K562 (cell line): ENCODE measurements around the gene IRF4. TPM values are rescaled to one million over a fixed set of nuclear protein-coding genes. Genes with fewer than 3 reads are reported as not detected.

Experiments used
- ATAC-seq: fragments of 200-7000 bp; cut with Tn5 transposase; 3 replicates; pipeline ENCODE4 v1.9.1; 2020; ENCODE audit warnings: moderate library complexity
- BruUV-seq: library from RNA; stranded (reverse); fragments of 400-500 nt; replicated peaks from 2 replicates; lab custom pipeline; 2021; lab: Mats Ljungman, UMichigan
- CTCF ChIA-PET: fragments of 300-600 bp; formaldehyde crosslinking; extraction: SDS; loops from one replicate; lab custom pipeline; 2021; ENCODE audit warnings: low intra/inter-chr PET ratio; lab: Yijun Ruan, JAX
- POLR2A ChIA-PET: fragments of 300-600, 350-650 bp; sonication (Branson Sonifier 250); formaldehyde crosslinking; extraction: SDS; loops from one replicate; lab custom pipeline; 2021; ENCODE audit warnings: antibody characterized with exemption, inconsistent platforms; lab: Yijun Ruan, JAX
- DNase-seq, 4 experiments: peaks; one replicate each; pipeline versions ENCODE4 v3.0.0 to v3.0.0-alpha.2; 2011 to 2018; ENCODE audit warnings: low spot score in 3 of 4, mixed read lengths in 3 of 4; ENCODE audit errors: extremely low read depth in 1 of 4
- FAIRE-seq: peaks from 2 replicates; lab custom pipeline; 2011; peaks lifted over from hg19 to GRCh38; lab: Jason Lieb, UNC
- H2AFZ ChIP-seq: 2 replicates; pipeline ENCODE4 v1.6.0; 2011; ENCODE audit warnings: low read depth, low read length, control low read depth, inconsistent platforms
- H3K27ac ChIP-seq: fragments of 200-600 bp; 3 replicates; pipeline ENCODE4 v1.8.0; 2011; ENCODE audit warnings: low read depth, mild to moderate bottlenecking, control low read depth, inconsistent platforms, low read length, moderate library complexity, mixed read lengths; ENCODE audit errors: extremely low read depth
- H3K27me3 ChIP-seq, 2 experiments: fragments of 300-600 bp in 1 of 2; 2 replicates in 1 of 2; 3 replicates in 1 of 2; pipeline versions ENCODE4 v1.6.0 to v1.8.0; 2011; ENCODE audit warnings: inconsistent platforms in 2 of 2, low read length in 2 of 2, mild to moderate bottlenecking in 1 of 2, mixed read lengths in 1 of 2, moderate library complexity in 1 of 2; ENCODE audit not compliant: control insufficient read depth in 2 of 2, insufficient read depth in 2 of 2
- H3K36me3 ChIP-seq: fragments of 300-600 bp; 3 replicates; pipeline ENCODE4 v1.8.0; 2011; ENCODE audit warnings: mild to moderate bottlenecking, low read length, inconsistent platforms; ENCODE audit not compliant: control insufficient read depth, insufficient read depth
- H3K4me1 ChIP-seq, 2 experiments: fragments of 200-600 bp in 1 of 2; replicated peaks in 1 of 2; 2 replicates in 1 of 2; 3 replicates in 1 of 2; pipeline versions ENCODE4 v1.5.1 to v1.8.0; 2011; ENCODE audit warnings: inconsistent platforms in 2 of 2, low read length in 2 of 2, mild to moderate bottlenecking in 1 of 2, mixed read lengths in 1 of 2, moderate library complexity in 1 of 2; ENCODE audit not compliant: control insufficient read depth in 2 of 2, insufficient read depth in 2 of 2
- H3K4me2 ChIP-seq: 2 replicates; pipeline ENCODE4 v1.6.1; 2011; ENCODE audit warnings: low read length, control low read depth, inconsistent platforms, mixed read lengths; ENCODE audit not compliant: insufficient read depth
- H3K4me3 ChIP-seq: fragments of 200-600 bp; sonication (generic), shearing (Covaris generic); 2 replicates; pipeline ENCODE4 v1.5.1; 2016; ENCODE audit warnings: control low read depth, inconsistent platforms
- H3K79me2 ChIP-seq: fragments of 200-600 bp; 3 replicates; pipeline ENCODE4 v1.8.0; 2011; ENCODE audit warnings: low read length, inconsistent platforms; ENCODE audit not compliant: control insufficient read depth, insufficient read depth
- H3K9ac ChIP-seq, 2 experiments: 2 replicates each; pipeline versions ENCODE4 v1.6.0 to v1.6.1; 2011; ENCODE audit warnings: low read depth in 2 of 2, low read length in 2 of 2, control low read depth in 1 of 2, inconsistent platforms in 1 of 2, mild to moderate bottlenecking in 1 of 2, mixed read lengths in 1 of 2; ENCODE audit not compliant: insufficient read depth in 1 of 2
- H3K9me1 ChIP-seq: one replicate; pipeline ENCODE4 v1.6.0; 2011; ENCODE audit warnings: inconsistent platforms, mild to moderate bottlenecking, low read length, moderate library complexity; ENCODE audit not compliant: control insufficient read depth, insufficient read depth
- H3K9me3 ChIP-seq: replicated peaks from 2 replicates; pipeline ENCODE4 v1.5.1; 2011; ENCODE audit warnings: low read depth, low read length, inconsistent platforms; ENCODE audit not compliant: control insufficient read depth, insufficient read depth
- H4K20me1 ChIP-seq: replicated peaks from 2 replicates; pipeline ENCODE4 v1.6.1; 2011; ENCODE audit warnings: low read length, inconsistent platforms, mixed read lengths; ENCODE audit not compliant: control insufficient read depth, insufficient read depth
- CHCHD3 ChIP-seq: fragments of 250-450 bp; sonication (Bioruptor Pico); IDR thresholded peaks from 2 replicates; pipeline ENCODE4 v2.1.2; 2022; ENCODE audit warnings: mild to moderate bottlenecking
- CREBBP ChIP-seq: IDR thresholded peaks from one replicate; pipeline ENCODE4 v1.6.1; 2012; ENCODE audit warnings: low read depth, mild to moderate bottlenecking, control low read depth, inconsistent platforms, low read length
- DIDO1 ChIP-seq: fragments of 450-650 bp; IDR thresholded peaks from 2 replicates; pipeline ENCODE4 v1.6.1; 2016; ENCODE audit warnings: low read depth, missing biosample characterization, missing genetic modification characterization
- ELK3 ChIP-seq: fragments of 450-650 bp; formaldehyde crosslinking; IDR thresholded peaks from 2 replicates; pipeline ENCODE4 v1.4.0; 2020; ENCODE audit warnings: mild to moderate bottlenecking
- ESRRA ChIP-seq: fragments of 450-650 bp; IDR thresholded peaks from 2 replicates; pipeline ENCODE4 v1.6.1; 2014; ENCODE audit warnings: low read depth, mild to moderate bottlenecking, moderate library complexity, borderline replicate concordance
- IFI16 ChIP-seq: fragments of 250-450 bp; sonication (Bioruptor Pico); IDR thresholded peaks from 2 replicates; pipeline ENCODE4 v2.1.2; 2022; ENCODE audit warnings: mild to moderate bottlenecking, inconsistent platforms
- KAT8 ChIP-seq: fragments of 450-650 bp; IDR thresholded peaks from 2 replicates; pipeline ENCODE4 v1.6.1; 2016; ENCODE audit warnings: low read depth, mild to moderate bottlenecking
- MBD2 ChIP-seq: sonication (generic); IDR thresholded peaks from 2 replicates; pipeline ENCODE4 v1.6.1; 2016; ENCODE audit warnings: low read depth, borderline replicate concordance
- MTA2 ChIP-seq: fragments of 450-650 bp; IDR thresholded peaks from 2 replicates; pipeline ENCODE4 v1.6.1; 2016; ENCODE audit warnings: low read depth
- MXI1 ChIP-seq: IDR thresholded peaks from 2 replicates; pipeline ENCODE4 v1.6.1; 2011; ENCODE audit warnings: low read depth, mild to moderate bottlenecking, improper control_type of control experiment, low read length
- ZBTB17 ChIP-seq: fragments of 450-650 bp; formaldehyde crosslinking; IDR thresholded peaks from 2 replicates; pipeline ENCODE4 v1.4.0; 2020; ENCODE audit warnings: mild to moderate bottlenecking
- WGBS: fragments of 100-300 bp; shearing (Covaris generic); methylation state at CpG from one replicate; pipeline ENCODE4 v1.1.6; 2016; ENCODE audit warnings: low coverage, mixed read lengths; ENCODE audit not compliant: insufficient coverage; ENCODE audit errors: missing lambda C conversion rate; 5-methylcytosine and 5-hydroxymethylcytosine counted together
- in situ Hi-C: fragments of 300-500 bp; cut with MboI; formaldehyde crosslinking; loops from 4 replicates; pipeline ENCODE4 v1.15.0; 2018; ENCODE audit warnings: inconsistent platforms, mixed read lengths
- intact Hi-C: fragments of 100-400 bp; cut with micrococcal nuclease; formaldehyde crosslinking; loops from 2 replicates; pipeline ENCODE4 v1.14.2; 2022
- polyA plus RNA-seq, 8 experiments: library from polyadenylated mRNA; depleted of rRNA in 4 of 8; stranded (reverse) in 5 of 8; unstranded in 3 of 8; fragments of >200 nt; fragmentation: Nextera tagmentation in 2 of 8; fragmentation: Illumina TruSeq in 1 of 8; extraction: Ambion mirVana in 2 of 8; extraction: Trizol in 1 of 8; gene quantifications; 2 replicates each; pipeline versions ENCODE4 v1.2.1 to v1.2.3, GENCODE V29; 2011 to 2014; ENCODE audit warnings: inconsistent platforms in 1 of 8, missing spikeins in 1 of 8
- total RNA-seq, 7 experiments: library from RNA; depleted of rRNA in 6 of 7; stranded (reverse); fragments of >200 nt in 6 of 7; fragmentation: Illumina TruSeq in 2 of 7; extraction: Trizol in 2 of 7; gene quantifications; 2 replicates each; pipeline versions ENCODE4 v1.2.1 to v1.2.3, GENCODE V29; 2011 to 2021; ENCODE audit warnings: low replicate concordance in 1 of 7

Gene IRF4
- total and polyA plus RNA-seq, 9 of the 15 experiments (the other 6 are each of a cell fraction or from before 2014, with no cell fraction given): 0.05 to 0.33 (median 0.09) TPM; not detected in 6

- TF ChIP-seq IFI16: no peak
- no peak for TF ChIP-seq ESRRA
- no peak for TF ChIP-seq ELK3 (CRISPR knock-in tag)
- no peak for TF ChIP-seq MBD2
- no peak for TF ChIP-seq KAT8
- TF ChIP-seq CHCHD3: no peak
- no peak for TF ChIP-seq MTA2
- TF ChIP-seq CREBBP: no peak
- TF ChIP-seq DIDO1 (tag): no peak
- TF ChIP-seq MXI1: no peak
Measured at GRCh38 chr6:397056-397455, 5.5 kb downstream of the IRF4 start (continued).

- ATAC-seq (no peak), FAIRE-seq (peak; percentile 29), DNase-seq (no peak)
- Histone ChIP-seq H3K9me1 (no peaks in the 10 kb centered on the region), H3K79me2 (no peaks in the 10 kb centered on the region), H3K9me3 (no peaks in the 10 kb centered on the region), H3K4me1 (no peaks in the 10 kb centered on the region; a peak in 1 of 5 replicates), H2AFZ (no peak overlapping the region), H3K4me2 (no peak overlapping the region), H3K27me3 (peaks cover 57 to 72% of the 10 kb centered on the region in 2 experiments), H3K9ac (no peak overlapping the region), H3K27ac (no peak overlapping the region), H4K20me1 (no peaks in the 10 kb centered on the region; the same call in none of the 2 replicates), H3K4me3 (no peak overlapping the region), H3K36me3 (no peaks in the 10 kb centered on the region)
- no TSS peak for BruUV-seq
- intact Hi-C loops (no loop called here), in situ Hi-C loops (no loop called here)
- POLR2A ChIA-PET: interaction anchor here (1.1 kb wide), 1 partner anchor 16 kb away, joined by 4 read pairs; no protein-coding TSS in a partner anchor
- no peak for TF ChIP-seq ZBTB17 (CRISPR knock-in tag)
- CTCF ChIA-PET: no interaction called here
- WGBS: 0% methylated on average over 5 of the region's 5 CpGs
Measured at GRCh38 chr6:397604-398003, 6.1 kb downstream of the IRF4 start.
